K562 (cell line): Measurements from ENCODE around the gene ADPRH. TPM values are rescaled to one million over a fixed set of nuclear protein-coding genes. Genes with fewer than 3 reads are reported as not detected.

Experiments
- ATAC-seq: fragments of 200-7000 bp; cut with Tn5 transposase; 3 replicates; pipeline ENCODE4 v1.9.1; 2020; ENCODE audit warnings: moderate library complexity
- BruUV-seq: library from RNA; stranded (reverse); fragments of 400-500 nt; replicated peaks from 2 replicates; lab custom pipeline; 2021; lab: Mats Ljungman, UMichigan
- CTCF ChIA-PET: fragments of 300-600 bp; formaldehyde crosslinking; extraction: SDS; loops from one replicate; lab custom pipeline; 2021; ENCODE audit warnings: low intra/inter-chr PET ratio; lab: Yijun Ruan, JAX
- POLR2A ChIA-PET: fragments of 300-600, 350-650 bp; sonication (Branson Sonifier 250); formaldehyde crosslinking; extraction: SDS; loops from one replicate; lab custom pipeline; 2021; ENCODE audit warnings: antibody characterized with exemption, inconsistent platforms; lab: Yijun Ruan, JAX
- DNase-seq, 4 experiments: peaks; one replicate each; pipeline versions ENCODE4 v3.0.0 to v3.0.0-alpha.2; 2011 to 2018; ENCODE audit warnings: low spot score in 3 of 4, mixed read lengths in 3 of 4; ENCODE audit errors: extremely low read depth in 1 of 4
- FAIRE-seq: peaks from 2 replicates; lab custom pipeline; 2011; peaks lifted over from hg19 to GRCh38; lab: Jason Lieb, UNC
- H2AFZ ChIP-seq: 2 replicates; pipeline ENCODE4 v1.6.0; 2011; ENCODE audit warnings: low read depth, low read length, control low read depth, inconsistent platforms
- H3K27ac ChIP-seq: fragments of 200-600 bp; 3 replicates; pipeline ENCODE4 v1.8.0; 2011; ENCODE audit warnings: low read depth, mild to moderate bottlenecking, control low read depth, inconsistent platforms, low read length, moderate library complexity, mixed read lengths; ENCODE audit errors: extremely low read depth
- H3K27me3 ChIP-seq, 2 experiments: fragments of 300-600 bp in 1 of 2; 2 replicates in 1 of 2; 3 replicates in 1 of 2; pipeline versions ENCODE4 v1.6.0 to v1.8.0; 2011; ENCODE audit warnings: inconsistent platforms in 2 of 2, low read length in 2 of 2, mild to moderate bottlenecking in 1 of 2, mixed read lengths in 1 of 2, moderate library complexity in 1 of 2; ENCODE audit not compliant: control insufficient read depth in 2 of 2, insufficient read depth in 2 of 2
- H3K36me3 ChIP-seq: fragments of 300-600 bp; 3 replicates; pipeline ENCODE4 v1.8.0; 2011; ENCODE audit warnings: mild to moderate bottlenecking, low read length, inconsistent platforms; ENCODE audit not compliant: control insufficient read depth, insufficient read depth
- H3K4me1 ChIP-seq, 2 experiments: fragments of 200-600 bp in 1 of 2; replicated peaks in 1 of 2; 2 replicates in 1 of 2; 3 replicates in 1 of 2; pipeline versions ENCODE4 v1.5.1 to v1.8.0; 2011; ENCODE audit warnings: inconsistent platforms in 2 of 2, low read length in 2 of 2, mild to moderate bottlenecking in 1 of 2, mixed read lengths in 1 of 2, moderate library complexity in 1 of 2; ENCODE audit not compliant: control insufficient read depth in 2 of 2, insufficient read depth in 2 of 2
- H3K4me2 ChIP-seq: 2 replicates; pipeline ENCODE4 v1.6.1; 2011; ENCODE audit warnings: low read length, control low read depth, inconsistent platforms, mixed read lengths; ENCODE audit not compliant: insufficient read depth
- H3K4me3 ChIP-seq: fragments of 200-600 bp; sonication (generic), shearing (Covaris generic); 2 replicates; pipeline ENCODE4 v1.5.1; 2016; ENCODE audit warnings: control low read depth, inconsistent platforms
- H3K79me2 ChIP-seq: fragments of 200-600 bp; 3 replicates; pipeline ENCODE4 v1.8.0; 2011; ENCODE audit warnings: low read length, inconsistent platforms; ENCODE audit not compliant: control insufficient read depth, insufficient read depth
- H3K9ac ChIP-seq, 2 experiments: 2 replicates each; pipeline versions ENCODE4 v1.6.0 to v1.6.1; 2011; ENCODE audit warnings: low read depth in 2 of 2, low read length in 2 of 2, control low read depth in 1 of 2, inconsistent platforms in 1 of 2, mild to moderate bottlenecking in 1 of 2, mixed read lengths in 1 of 2; ENCODE audit not compliant: insufficient read depth in 1 of 2
- H3K9me1 ChIP-seq: one replicate; pipeline ENCODE4 v1.6.0; 2011; ENCODE audit warnings: inconsistent platforms, mild to moderate bottlenecking, low read length, moderate library complexity; ENCODE audit not compliant: control insufficient read depth, insufficient read depth
- H3K9me3 ChIP-seq: replicated peaks from 2 replicates; pipeline ENCODE4 v1.5.1; 2011; ENCODE audit warnings: low read depth, low read length, inconsistent platforms; ENCODE audit not compliant: control insufficient read depth, insufficient read depth
- H4K20me1 ChIP-seq: replicated peaks from 2 replicates; pipeline ENCODE4 v1.6.1; 2011; ENCODE audit warnings: low read length, inconsistent platforms, mixed read lengths; ENCODE audit not compliant: control insufficient read depth, insufficient read depth
- ARNT ChIP-seq, 2 experiments: fragments of 450-650 bp; IDR thresholded peaks; 2 replicates each; pipeline ENCODE4 v1.6.1; 2016; ENCODE audit warnings: mild to moderate bottlenecking in 1 of 2
- E2F3 ChIP-seq: fragments of 250-450 bp; sonication (Bioruptor Pico); IDR thresholded peaks from 2 replicates; pipeline ENCODE4 v1.4.0; 2020; ENCODE audit warnings: mild to moderate bottlenecking
- ETV6 ChIP-seq, 3 experiments: fragments of 150-350 bp in 1 of 3; sonication (generic) in 1 of 3; formaldehyde crosslinking in 1 of 3; IDR thresholded peaks; 2 replicates each; pipeline versions ENCODE4 v1.6.1 to v1.8.0; 2014 to 2022; ENCODE audit warnings: borderline replicate concordance in 2 of 3, low read depth in 2 of 3, antibody characterized with exemption in 1 of 3, low read length in 1 of 3, mild to moderate bottlenecking in 1 of 3, missing genetic modification reagents in 1 of 3
- MCM3 ChIP-seq: fragments of 450-650 bp; IDR thresholded peaks from 2 replicates; pipeline ENCODE4 v1.6.1; 2016
- MCM5 ChIP-seq: fragments of 450-650 bp; IDR thresholded peaks from 2 replicates; pipeline ENCODE4 v1.6.1; 2016; ENCODE audit warnings: low read depth
- MED1 ChIP-seq: sonication (generic); formaldehyde crosslinking; IDR thresholded peaks from 2 replicates; pipeline ENCODE4 v1.8.1; 2023; ENCODE audit warnings: missing genetic modification reagents, borderline replicate concordance
- MNT ChIP-seq, 2 experiments: fragments of 450-650 bp; conservative IDR thresholded peaks; 2 replicates each; pipeline ENCODE4 v1.6.1; 2017; ENCODE audit warnings: mild to moderate bottlenecking in 2 of 2, moderate library complexity in 2 of 2
- ZHX1 ChIP-seq: fragments of 150-350 bp; conservative IDR thresholded peaks from 2 replicates; pipeline ENCODE4 v1.6.1; 2014; ENCODE audit warnings: low read length
- ZKSCAN8 ChIP-seq: fragments of 200-800 bp; sonication (Bioruptor generic); IDR thresholded peaks from 2 replicates; pipeline ENCODE4 v1.6.1; 2016; ENCODE audit warnings: missing genetic modification characterization, missing compliant biosample characterization
- ZNF217 ChIP-seq: sonication (generic); formaldehyde crosslinking; IDR thresholded peaks from 2 replicates; pipeline ENCODE4 v1.8.0; 2022; ENCODE audit warnings: mild to moderate bottlenecking, missing genetic modification reagents
- ZNF445 ChIP-seq: fragments of 250-450 bp; sonication (Bioruptor Pico); IDR thresholded peaks from 2 replicates; pipeline ENCODE4 v1.4.0; 2020; ENCODE audit warnings: low read depth, mild to moderate bottlenecking, moderate library complexity
- ZNF583 ChIP-seq: fragments of 250-450 bp; sonication (Bioruptor Pico); IDR thresholded peaks from 2 replicates; pipeline ENCODE4 v1.4.0; 2020
- WGBS: fragments of 100-300 bp; shearing (Covaris generic); methylation state at CpG from one replicate; pipeline ENCODE4 v1.1.6; 2016; ENCODE audit warnings: low coverage, mixed read lengths; ENCODE audit not compliant: insufficient coverage; ENCODE audit errors: missing lambda C conversion rate; 5-methylcytosine and 5-hydroxymethylcytosine counted together
- in situ Hi-C: fragments of 300-500 bp; cut with MboI; formaldehyde crosslinking; loops from 4 replicates; pipeline ENCODE4 v1.15.0; 2018; ENCODE audit warnings: inconsistent platforms, mixed read lengths
- intact Hi-C: fragments of 100-400 bp; cut with micrococcal nuclease; formaldehyde crosslinking; loops from 2 replicates; pipeline ENCODE4 v1.14.2; 2022
- polyA plus RNA-seq, 8 experiments: library from polyadenylated mRNA; depleted of rRNA in 4 of 8; stranded (reverse) in 5 of 8; unstranded in 3 of 8; fragments of >200 nt; fragmentation: Nextera tagmentation in 2 of 8; fragmentation: Illumina TruSeq in 1 of 8; extraction: Ambion mirVana in 2 of 8; extraction: Trizol in 1 of 8; gene quantifications; 2 replicates each; pipeline versions ENCODE4 v1.2.1 to v1.2.3, GENCODE V29; 2011 to 2014; ENCODE audit warnings: inconsistent platforms in 1 of 8, missing spikeins in 1 of 8
- total RNA-seq, 7 experiments: library from RNA; depleted of rRNA in 6 of 7; stranded (reverse); fragments of >200 nt in 6 of 7; fragmentation: Illumina TruSeq in 2 of 7; extraction: Trizol in 2 of 7; gene quantifications; 2 replicates each; pipeline versions ENCODE4 v1.2.1 to v1.2.3, GENCODE V29; 2011 to 2021; ENCODE audit warnings: low replicate concordance in 1 of 7
- TF ChIP-seq, protein P1 (sequence below): fragments of 450-650 bp; formaldehyde crosslinking; conservative IDR thresholded peaks from 2 replicates; pipeline ENCODE4 v1.4.0; 2022; ENCODE audit warnings: mild to moderate bottlenecking, missing genetic modification characterization
- TF ChIP-seq, protein P2 (sequence below): fragments of 450-650 bp; IDR thresholded peaks from one replicate; pipeline ENCODE4 v1.6.1; 2018; ENCODE audit warnings: mild to moderate bottlenecking, moderate library complexity; ENCODE audit not compliant: partially characterized antibody
- TF ChIP-seq, protein P3 (sequence below): IDR thresholded peaks from 2 replicates; pipeline ENCODE4 v1.6.1; 2011; ENCODE audit not compliant: insufficient read length; ENCODE audit errors: extremely low read depth

Gene ADPRH
- total and polyA plus RNA-seq, 9 of the 15 experiments (the other 6 are each of a cell fraction or from before 2014, with no cell fraction given) = 0.01 to 1.4 (median 0.65) TPM

GRCh38 chr3:119548341-119548740 lies 31.0 kb upstream of the ADPRH start:
- 4% methylated on average over 3 of the region's 3 CpGs for WGBS
- no peak overlapping the region for H3K4me3 ChIP-seq
- POLR2A ChIA-PET = no interaction called here
- no peak for TF ChIP-seq ZNF217
- no peak for TF ChIP-seq ZHX1
- no peak for TF ChIP-seq MNT (conservative IDR thresholded peaks at IDR 0.05)
- TF ChIP-seq, protein P1, sequence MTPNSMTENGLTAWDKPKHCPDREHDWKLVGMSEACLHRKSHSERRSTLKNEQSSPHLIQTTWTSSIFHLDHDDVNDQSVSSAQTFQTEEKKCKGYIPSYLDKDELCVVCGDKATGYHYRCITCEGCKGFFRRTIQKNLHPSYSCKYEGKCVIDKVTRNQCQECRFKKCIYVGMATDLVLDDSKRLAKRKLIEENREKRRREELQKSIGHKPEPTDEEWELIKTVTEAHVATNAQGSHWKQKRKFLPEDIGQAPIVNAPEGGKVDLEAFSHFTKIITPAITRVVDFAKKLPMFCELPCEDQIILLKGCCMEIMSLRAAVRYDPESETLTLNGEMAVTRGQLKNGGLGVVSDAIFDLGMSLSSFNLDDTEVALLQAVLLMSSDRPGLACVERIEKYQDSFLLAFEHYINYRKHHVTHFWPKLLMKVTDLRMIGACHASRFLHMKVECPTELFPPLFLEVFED = no peak
- TF ChIP-seq, protein P2, sequence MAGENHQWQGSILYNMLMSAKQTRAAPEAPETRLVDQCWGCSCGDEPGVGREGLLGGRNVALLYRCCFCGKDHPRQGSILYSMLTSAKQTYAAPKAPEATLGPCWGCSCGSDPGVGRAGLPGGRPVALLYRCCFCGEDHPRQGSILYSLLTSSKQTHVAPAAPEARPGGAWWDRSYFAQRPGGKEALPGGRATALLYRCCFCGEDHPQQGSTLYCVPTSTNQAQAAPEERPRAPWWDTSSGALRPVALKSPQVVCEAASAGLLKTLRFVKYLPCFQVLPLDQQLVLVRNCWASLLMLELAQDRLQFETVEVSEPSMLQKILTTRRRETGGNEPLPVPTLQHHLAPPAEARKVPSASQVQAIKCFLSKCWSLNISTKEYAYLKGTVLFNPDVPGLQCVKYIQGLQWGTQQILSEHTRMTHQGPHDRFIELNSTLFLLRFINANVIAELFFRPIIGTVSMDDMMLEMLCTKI = no peak
- TF ChIP-seq ETV6 (IDR thresholded peaks at IDR 0.05; ENCODE audit: borderline replicate concordance in 1 of 2, low read depth in 2 of 2, low read length in 1 of 2) = no peak
- TF ChIP-seq ETV6 (CRISPR knock-in tag; IDR thresholded peaks at IDR 0.05; ENCODE audit: borderline replicate concordance) = no peak
- no peak for TF ChIP-seq ARNT (IDR thresholded peaks at IDR 0.05)
- TF ChIP-seq MCM5 = no peak
- no peak for TF ChIP-seq E2F3
- no peak for TF ChIP-seq ZNF445 (CRISPR knock-in tag)
- TF ChIP-seq MED1 = no peak
- TF ChIP-seq ZKSCAN8 (CRISPR knock-in tag) = no peak
- no peak for TF ChIP-seq ZNF583 (CRISPR knock-in tag)
- TF ChIP-seq, protein P3, sequence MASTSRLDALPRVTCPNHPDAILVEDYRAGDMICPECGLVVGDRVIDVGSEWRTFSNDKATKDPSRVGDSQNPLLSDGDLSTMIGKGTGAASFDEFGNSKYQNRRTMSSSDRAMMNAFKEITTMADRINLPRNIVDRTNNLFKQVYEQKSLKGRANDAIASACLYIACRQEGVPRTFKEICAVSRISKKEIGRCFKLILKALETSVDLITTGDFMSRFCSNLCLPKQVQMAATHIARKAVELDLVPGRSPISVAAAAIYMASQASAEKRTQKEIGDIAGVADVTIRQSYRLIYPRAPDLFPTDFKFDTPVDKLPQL = no peak
- no peak for TF ChIP-seq MCM3

More at GRCh38 chr3:119548341-119548740, 31.0 kb upstream of the ADPRH start:
- in situ Hi-C loops (no loop called here), intact Hi-C loops (no loop called here)
- DNase-seq (no peak), FAIRE-seq (no peak), ATAC-seq (no peak)
- CTCF ChIA-PET = no interaction called here
- Histone ChIP-seq H3K79me2 (no peaks in the 10 kb centered on the region), H3K27ac (no peak overlapping the region), H3K4me1 (no peaks in the 10 kb centered on the region), H3K9me3 (no peaks in the 10 kb centered on the region), H3K9ac (no peak overlapping the region), H4K20me1 (no peaks in the 10 kb centered on the region), H3K27me3 (no peaks in the 10 kb centered on the region), H2AFZ (no peak overlapping the region), H3K9me1 (no peaks in the 10 kb centered on the region), H3K4me2 (no peak overlapping the region), H3K36me3 (no peaks in the 10 kb centered on the region)
- no TSS peak for BruUV-seq
